ENCODE measurements around the gene NPL.

- TF ChIP-seq CTCF (CRISPR knock-in tag; IDR thresholded peaks at IDR 0.05): no peak
- TF ChIP-seq POLR2AphosphoS2 (IDR thresholded peaks at IDR 0.05; ENCODE audit: low read depth, low read length): no peak
- TF ChIP-seq ARID4A (CRISPR knock-in tag; IDR thresholded peaks at IDR 0.05; ENCODE audit: borderline replicate concordance): no peak
- no peak for TF ChIP-seq ZFP37 (CRISPR knock-in tag; IDR thresholded peaks at IDR 0.05; ENCODE audit: borderline replicate concordance)
Observed at GRCh38 chr1:182817802-182818201, 28.2 kb downstream of the NPL start.

All from HepG2 (cell line).